CD4-positive, CD25-positive, alpha-beta regulatory T cell (primary cell): ENCODE results near the gene SCD5. TPM values are rescaled to one million over a fixed set of nuclear protein-coding genes. Genes with fewer than 3 reads are reported as not detected.
"Not testable (repeated sequence)": the region's sequence is repeated elsewhere in the genome, so short reads cannot be mapped to it uniquely, and the experiment has no call there.

ENCODE experiments used
- ATAC-seq, 2 donors: fragments of 150-1000 bp; cut with Tn5 transposase; one replicate each; pipeline ENCODE4 v1.10.0; 2021; ENCODE audit warnings: low read depth in 2 of 2, moderate number of reproducible peaks in 2 of 2, moderate library complexity in 1 of 2
- DNase-seq, 3 donors: peaks; one replicate each; pipeline versions ENCODE4 v3.0.0 to v3.0.0-alpha.2; 2012 to 2022; ENCODE audit warnings: mixed read lengths in 1 of 3
- H3K27ac ChIP-seq: one replicate; pipeline ENCODE4 v1.7.0; 2013; ENCODE audit warnings: mild to moderate bottlenecking, low read length; ENCODE audit not compliant: insufficient read depth, poor library complexity, severe bottlenecking
- H3K27me3 ChIP-seq: one replicate; pipeline ENCODE4 v1.7.0; 2013; ENCODE audit warnings: low read length; ENCODE audit not compliant: control insufficient read depth, insufficient read depth
- H3K36me3 ChIP-seq: one replicate; pipeline ENCODE4 v1.7.0; 2013; ENCODE audit warnings: mild to moderate bottlenecking, low read length, moderate library complexity; ENCODE audit not compliant: control insufficient read depth, insufficient read depth
- H3K4me1 ChIP-seq: 2 replicates; pipeline ENCODE4 v1.7.0; 2013; ENCODE audit warnings: mild to moderate bottlenecking, low read length; ENCODE audit not compliant: insufficient read depth, control insufficient read depth, poor library complexity, severe bottlenecking
- H3K4me3 ChIP-seq: one replicate; pipeline ENCODE4 v1.7.0; 2013; ENCODE audit warnings: low read depth, mild to moderate bottlenecking, low read length, moderate library complexity
- H3K9me3 ChIP-seq, 2 experiments: 1 replicate in 1 of 2; 2 replicates in 1 of 2; pipeline ENCODE4 v1.7.0; 2013; ENCODE audit warnings: low read length in 2 of 2, mild to moderate bottlenecking in 1 of 2, moderate library complexity in 1 of 2; ENCODE audit not compliant: control insufficient read depth in 2 of 2
- H3K27ac Mint-ChIP-seq, 3 donors: one replicate each; pipeline ENCODE4 v1.8.0; 2020 to 2022; ENCODE audit warnings: mild to moderate bottlenecking in 3 of 3, mixed read lengths in 3 of 3, moderate library complexity in 2 of 3
- H3K27me3 Mint-ChIP-seq: one replicate; pipeline ENCODE4 v1.8.0; 2022; ENCODE audit warnings: mild to moderate bottlenecking, mixed read lengths
- H3K36me3 Mint-ChIP-seq: one replicate; pipeline ENCODE4 v1.8.0; 2020; ENCODE audit warnings: mixed read lengths
- H3K4me1 Mint-ChIP-seq, 4 donors: one replicate each; pipeline ENCODE4 v1.8.0; 2020 to 2022; ENCODE audit warnings: mixed read lengths in 4 of 4, mild to moderate bottlenecking in 1 of 4
- H3K4me3 Mint-ChIP-seq, 4 donors: one replicate each; pipeline ENCODE4 v1.8.0; 2020 to 2022; ENCODE audit warnings: mild to moderate bottlenecking in 4 of 4, mixed read lengths in 4 of 4, moderate library complexity in 3 of 4
- H3K9me3 Mint-ChIP-seq, 7 donors: one replicate each; pipeline ENCODE4 v1.8.0; 2020 to 2022; ENCODE audit warnings: mixed read lengths in 7 of 7, mild to moderate bottlenecking in 3 of 7, moderate library complexity in 2 of 7
- polyA plus RNA-seq, 4 donors: library from polyadenylated mRNA; unstranded; fragments of 300-500 nt; fragmentation: Illumina TruSeq; gene quantifications; one replicate each; pipeline ENCODE4 v1.2.3, GENCODE V29; 2021
- total RNA-seq: library from RNA; stranded (reverse); gene quantifications from one replicate; pipeline ENCODE4 v1.2.3, GENCODE V29; 2022

The SCD5 gene
- total RNA-seq (0.12 TPM), polyA plus RNA-seq (under 1 TPM in 1 of 4 donors, not detected in 3; 0.14 TPM)

DNA sequence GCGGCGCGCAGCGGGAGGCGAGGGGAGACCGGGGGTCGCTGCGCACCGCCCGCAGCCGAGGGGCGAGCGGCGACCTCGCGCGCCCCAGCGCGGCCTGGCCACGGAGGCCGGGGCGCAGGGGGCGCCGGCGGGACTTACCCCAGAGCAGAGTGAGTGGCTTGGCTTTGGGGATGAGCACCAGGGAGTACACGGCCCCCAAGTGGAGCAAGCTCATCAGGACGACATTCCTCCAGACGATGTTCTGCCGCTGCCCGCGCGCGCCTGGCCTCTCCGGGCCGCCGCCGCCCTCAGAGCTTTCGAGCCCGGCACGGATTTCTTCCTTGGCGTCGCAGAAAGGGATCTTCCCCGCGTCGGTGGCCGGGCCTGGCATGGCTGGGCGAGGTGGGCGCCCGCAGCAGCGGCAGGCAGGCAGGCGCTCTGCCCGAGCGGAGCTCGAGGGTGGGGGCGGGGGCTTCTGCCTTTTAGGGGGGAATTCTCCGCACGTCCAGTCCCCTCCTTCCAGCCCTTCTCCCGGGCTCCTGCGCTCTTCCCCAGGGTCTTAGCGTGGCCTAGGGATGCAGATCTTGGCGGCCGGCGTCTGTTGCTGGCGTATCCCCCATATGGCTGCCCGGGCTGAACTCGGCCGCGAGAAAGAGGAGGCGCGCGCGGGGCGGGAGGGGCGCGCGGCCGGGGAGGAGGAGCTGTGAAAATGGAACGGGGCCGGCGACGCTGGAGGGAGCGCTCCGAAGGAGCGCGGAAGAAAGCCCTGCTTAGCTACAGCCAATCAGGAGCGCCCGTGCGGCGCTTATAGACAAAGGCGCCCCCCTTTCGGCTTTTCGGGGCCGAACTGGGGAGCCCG lies at the start of gene SCD5:
Gene SCD5, minus strand, starts transcription at position 629 of the 838 bp plus-strand sequence. Its CDS starts 259 bp downstream, at position 370.
- Mint-ChIP-seq H3K27me3 (peaks cover 64% of the 10 kb centered on the region), H3K4me3 (peak within 1 kb of the TSS; percentile 63 to 85 (median 78)), H3K27ac (no peak within 1 kb of the TSS), H3K9me3 (peaks cover 0 to 4% (median 0%) of the 10 kb centered on the region in 7 donors), H3K36me3 (no peaks in the 10 kb centered on the region), H3K4me1 (peaks cover 0 to 20% (median 2%) of the 10 kb centered on the region in 4 donors)
- Histone ChIP-seq H3K9me3 (peaks cover 0 to 2% of the 10 kb centered on the region in 2 experiments), H3K27ac (no peak within 1 kb of the TSS), H3K4me1 (peaks cover 21% of the 10 kb centered on the region), H3K36me3 (no peaks in the 10 kb centered on the region), H3K27me3 (peaks cover 26% of the 10 kb centered on the region), H3K4me3 (peak within 1 kb of the TSS; percentile 31)
- DNase-seq (peak in 1 of 3 donors; percentile 58), ATAC-seq (peak; percentile 28 to 55)

DNA sequence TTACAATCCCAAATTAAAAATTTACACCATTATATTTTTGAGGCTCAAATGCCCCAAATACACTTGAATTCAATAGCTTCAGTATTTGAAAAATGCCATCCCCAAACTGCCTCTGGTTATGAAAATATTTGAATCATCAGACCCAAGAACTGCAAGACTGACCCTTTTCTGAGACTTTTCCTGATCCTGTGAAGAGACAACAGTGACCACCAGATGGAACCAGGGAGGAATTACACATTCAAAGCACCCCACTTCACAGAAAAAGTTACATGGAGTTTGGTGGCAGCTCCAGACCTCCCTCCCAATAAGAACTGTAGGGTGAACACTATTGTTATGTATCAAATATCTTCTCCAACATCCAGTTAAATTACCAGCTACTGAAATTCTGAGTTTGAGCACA lies 44.0 kb upstream of the SCD5 start:
- H3K9me3 ChIP-seq: no peaks in the 10 kb centered on the region
- Mint-ChIP-seq H3K9me3 (no peaks in the 10 kb centered on the region), H3K4me3 (no peak overlapping the region), H3K27me3 (no peaks in the 10 kb centered on the region), H3K4me1 (peaks cover 0 to 3% (median 0%) of the 10 kb centered on the region in 4 donors), H3K36me3 (peaks cover 49% of the 10 kb centered on the region), H3K27ac (peak overlapping the region in 1 of 3 donors; percentile 75)
- no peak overlapping the region for H3K4me3 ChIP-seq
- no peaks in the 10 kb centered on the region for H3K4me1 ChIP-seq
- no peak overlapping the region for H3K27ac ChIP-seq
- no peaks in the 10 kb centered on the region for H3K27me3 ChIP-seq
- DNase-seq (peak in 1 of 3 donors; percentile 8), ATAC-seq (no peak)
- H3K36me3 ChIP-seq: peaks cover 78% of the 10 kb centered on the region

DNA sequence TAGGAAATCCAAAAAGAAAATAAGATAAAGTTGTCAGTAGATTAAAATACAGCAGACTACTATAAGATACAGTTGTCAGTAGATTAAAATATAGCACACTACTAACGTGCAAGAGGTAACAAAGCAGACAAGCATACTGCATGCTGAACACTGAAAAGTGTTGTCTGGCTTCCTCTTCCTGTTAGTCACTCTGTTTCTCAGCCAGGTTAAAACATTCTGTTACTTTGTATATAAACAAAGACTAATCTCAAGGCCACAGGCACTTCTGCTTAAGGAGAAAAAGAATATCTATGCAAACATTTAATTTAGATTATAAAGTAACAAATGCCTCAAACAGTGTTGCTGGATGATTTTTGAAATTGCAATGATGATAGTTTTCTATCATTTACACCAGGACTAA lies 41.0 kb upstream of the SCD5 start:
- no peak overlapping the region for H3K4me3 Mint-ChIP-seq
- no peak overlapping the region for H3K4me3 ChIP-seq
- no peaks in the 10 kb centered on the region for H3K4me1 ChIP-seq
- peaks cover 47% of the 10 kb centered on the region for H3K36me3 Mint-ChIP-seq
- H3K27me3 Mint-ChIP-seq: no peaks in the 10 kb centered on the region
- no peaks in the 10 kb centered on the region for H3K9me3 Mint-ChIP-seq
- H3K27ac Mint-ChIP-seq: no peak overlapping the region
- peaks cover 68% of the 10 kb centered on the region for H3K36me3 ChIP-seq
- peaks cover 0 to 3% (median 0%) of the 10 kb centered on the region in 4 donors for H3K4me1 Mint-ChIP-seq
- no peaks in the 10 kb centered on the region for H3K27me3 ChIP-seq
- no peaks in the 10 kb centered on the region for H3K9me3 ChIP-seq
- DNase-seq (no peak), ATAC-seq (no peak)
- H3K27ac ChIP-seq: no peak overlapping the region

DNA sequence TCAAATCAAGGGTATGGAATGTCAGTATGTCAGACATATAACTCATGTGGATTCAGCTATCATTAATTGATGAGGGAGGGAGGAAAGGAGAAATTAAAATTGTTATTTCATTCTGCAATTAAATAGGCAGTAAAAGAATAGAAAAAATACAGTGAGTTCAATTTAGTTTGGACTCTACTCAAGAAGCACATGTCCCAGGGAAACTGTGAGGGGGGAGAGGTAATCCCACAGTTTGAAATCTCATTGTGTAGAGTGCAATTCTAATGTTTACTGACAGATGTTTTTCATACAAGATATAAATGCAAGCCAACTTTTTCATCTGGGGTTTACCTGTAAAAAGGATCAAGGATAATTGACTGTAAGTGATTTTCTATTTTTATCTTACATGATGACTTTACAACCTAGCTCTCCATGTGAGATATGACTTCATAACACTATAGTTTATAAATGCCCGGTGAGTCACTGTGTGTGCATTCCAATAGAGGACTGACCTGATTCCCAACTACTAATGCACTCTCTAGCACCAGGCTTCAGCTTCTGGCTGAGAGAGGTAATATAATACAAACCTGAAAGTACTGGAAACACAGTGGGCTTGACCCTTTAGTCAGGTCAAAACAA lies 35.2 kb upstream of the SCD5 start:
- H3K9me3 ChIP-seq: peaks cover 0 to 4% of the 10 kb centered on the region in 2 experiments
- DNase-seq (no peak), ATAC-seq (no peak)
- no peak overlapping the region for H3K27ac ChIP-seq
- Mint-ChIP-seq H3K4me1 (peaks cover 0 to 5% (median 2%) of the 10 kb centered on the region in 4 donors), H3K4me3 (no peak overlapping the region), H3K36me3 (peaks cover 44% of the 10 kb centered on the region), H3K27ac (no peak overlapping the region), H3K27me3 (no peaks in the 10 kb centered on the region), H3K9me3 (peaks cover 0 to 3% (median 0%) of the 10 kb centered on the region in 7 donors)
- no peak overlapping the region for H3K4me3 ChIP-seq
- H3K36me3 ChIP-seq: peaks cover 39% of the 10 kb centered on the region
- H3K4me1 ChIP-seq: no peaks in the 10 kb centered on the region
- H3K27me3 ChIP-seq: no peaks in the 10 kb centered on the region

DNA sequence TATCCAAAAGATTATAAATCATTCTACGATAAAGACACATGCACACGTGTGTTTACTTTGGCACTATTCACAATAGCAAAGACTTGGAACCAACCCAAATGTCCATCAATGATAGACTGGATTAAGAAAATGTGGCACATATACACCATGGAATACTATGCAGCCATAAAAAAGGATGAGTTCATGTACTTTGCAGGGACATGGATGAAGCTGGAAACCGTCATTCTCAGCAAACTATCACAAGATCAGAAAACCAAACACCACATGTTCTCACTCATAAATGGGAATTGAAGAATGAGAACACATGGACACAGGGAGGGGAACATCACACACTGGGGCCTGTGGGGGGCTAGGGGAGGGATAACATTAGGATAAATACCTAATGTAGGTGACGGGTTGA lies 34.5 kb upstream of the SCD5 start:
- not testable (repeated sequence) for H3K9me3 ChIP-seq, H3K4me1 ChIP-seq, H3K9me3 Mint-ChIP-seq, H3K27me3 Mint-ChIP-seq, H3K4me3 ChIP-seq, H3K4me1 Mint-ChIP-seq, DNase-seq, H3K27ac ChIP-seq, H3K27ac Mint-ChIP-seq, H3K27me3 ChIP-seq, H3K4me3 Mint-ChIP-seq, ATAC-seq
- peaks cover 40% of the 10 kb centered on the region for H3K36me3 ChIP-seq
- peaks cover 44% of the 10 kb centered on the region for H3K36me3 Mint-ChIP-seq

DNA sequence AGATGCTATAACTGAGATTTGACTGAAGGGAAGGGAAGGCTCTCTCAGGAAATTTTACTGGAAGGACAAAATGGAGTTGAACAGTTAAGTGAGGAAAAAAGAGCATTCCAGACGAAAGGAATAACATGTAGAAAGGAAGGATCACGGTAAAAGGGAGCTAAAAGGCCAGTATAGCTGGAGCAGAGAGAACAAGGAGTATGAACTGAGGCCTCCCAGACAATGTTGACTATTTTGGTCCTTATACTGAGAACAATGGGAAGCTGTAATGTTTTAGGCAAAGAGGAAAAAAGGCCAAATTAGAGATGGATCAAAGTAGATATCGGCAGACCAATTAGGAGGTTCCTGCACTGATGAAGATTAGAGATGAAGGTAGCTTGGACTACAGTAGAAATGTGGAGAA lies 26.8 kb upstream of the SCD5 start:
- H3K4me1 Mint-ChIP-seq: peaks cover 0 to 2% (median 0%) of the 10 kb centered on the region in 4 donors
- Histone ChIP-seq H3K9me3 (no peaks in the 10 kb centered on the region), H3K4me1 (no peaks in the 10 kb centered on the region), H3K27ac (no peak overlapping the region), H3K4me3 (no peak overlapping the region), H3K27me3 (no peaks in the 10 kb centered on the region), H3K36me3 (peaks cover 89% of the 10 kb centered on the region)
- ATAC-seq (no peak), DNase-seq (no peak)
- H3K9me3 Mint-ChIP-seq: peaks cover 0 to 1% (median 0%) of the 10 kb centered on the region in 7 donors
- peaks cover 42% of the 10 kb centered on the region for H3K36me3 Mint-ChIP-seq
- H3K27ac Mint-ChIP-seq: peak overlapping the region in 1 of 3 donors; percentile 5
- no peak overlapping the region for H3K4me3 Mint-ChIP-seq
- no peaks in the 10 kb centered on the region for H3K27me3 Mint-ChIP-seq

DNA sequence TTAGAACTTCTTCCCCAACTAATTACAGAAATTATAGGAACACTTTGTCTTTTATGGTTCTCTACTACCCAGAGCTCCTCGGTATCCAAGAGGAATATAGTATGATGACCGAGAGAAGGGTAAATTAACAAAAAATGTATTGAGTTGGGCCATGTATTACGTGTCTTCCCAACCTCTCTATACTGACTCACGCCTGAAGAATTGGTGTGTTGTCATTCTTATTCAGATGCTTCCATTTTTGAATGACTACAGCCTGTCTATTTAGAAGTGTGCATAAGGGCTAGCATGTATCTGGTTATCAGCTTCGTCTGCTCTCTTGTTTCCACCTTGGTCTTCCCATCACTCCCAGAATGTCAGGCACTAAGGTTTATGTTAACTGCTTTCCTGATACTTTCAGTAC lies 24.5 kb upstream of the SCD5 start:
- H3K4me3 ChIP-seq: no peak overlapping the region
- no peak for ATAC-seq
- Mint-ChIP-seq H3K4me1 (peaks cover 0 to 2% (median 0%) of the 10 kb centered on the region in 4 donors), H3K27me3 (no peaks in the 10 kb centered on the region), H3K4me3 (no peak overlapping the region), H3K36me3 (peaks cover 57% of the 10 kb centered on the region), H3K27ac (no peak overlapping the region), H3K9me3 (peaks cover 0 to 1% (median 0%) of the 10 kb centered on the region in 7 donors)
- H3K9me3 ChIP-seq: no peaks in the 10 kb centered on the region
- peaks cover 91% of the 10 kb centered on the region for H3K36me3 ChIP-seq
- H3K27ac ChIP-seq: no peak overlapping the region
- no peaks in the 10 kb centered on the region for H3K27me3 ChIP-seq
- DNase-seq: no peak
- no peaks in the 10 kb centered on the region for H3K4me1 ChIP-seq
